Panc1 (cell line): ENCODE measurements around the gene TBPL2. TPM values are rescaled to one million over a fixed set of nuclear protein-coding genes. Genes with fewer than 3 reads are reported as not detected.

Experiments used
- ATAC-seq: fragments of 200-7000 bp; cut with Tn5 transposase; 2 replicates; pipeline ENCODE4 v1.9.1; 2020; ENCODE audit warnings: mild to moderate bottlenecking, moderate library complexity
- BruUV-seq: library from RNA; stranded (reverse); fragments of 400-500 nt; replicated peaks from 2 replicates; lab custom pipeline; 2021; lab: Mats Ljungman, UMichigan
- CTCF ChIA-PET: fragments of 300-600 bp; sonication (Branson Sonifier 250); formaldehyde crosslinking; loops from one replicate; lab custom pipeline; 2022; ENCODE audit warnings: antibody characterized with exemption; lab: Charles Lee
- POLR2A ChIA-PET: fragments of 300-600 bp; sonication (Branson Sonifier 250); formaldehyde crosslinking; loops from one replicate; lab custom pipeline; 2022; ENCODE audit warnings: antibody characterized with exemption; lab: Charles Lee
- DNase-seq: peaks from one replicate; pipeline ENCODE4 v3.0.0-alpha.2; 2010; ENCODE audit warnings: low read depth, low spot score
- H3K27ac ChIP-seq: 2 replicates; pipeline ENCODE4 v1.5.1; 2011; ENCODE audit warnings: mild to moderate bottlenecking, low read length, inconsistent platforms
- H3K27me3 ChIP-seq: fragments of 200-500 bp; sonication (Bioruptor generic); 2 replicates; pipeline ENCODE4 v1.6.0; 2014; ENCODE audit warnings: low read length, inconsistent platforms; ENCODE audit not compliant: control insufficient read depth, insufficient read depth
- H3K36me3 ChIP-seq: fragments of 200-500 bp; sonication (Bioruptor generic); 2 replicates; pipeline ENCODE4 v1.5.1; 2014; ENCODE audit warnings: inconsistent platforms, mild to moderate bottlenecking, low read length, moderate library complexity; ENCODE audit not compliant: control insufficient read depth, insufficient read depth
- H3K4me1 ChIP-seq: 2 replicates; pipeline ENCODE4 v1.5.1; 2011; ENCODE audit warnings: inconsistent platforms, mild to moderate bottlenecking, low read length, moderate library complexity; ENCODE audit not compliant: control insufficient read depth, insufficient read depth
- H3K4me3 ChIP-seq, 2 experiments: 2 replicates each; pipeline ENCODE4 v1.5.1; 2011 to 2012; ENCODE audit warnings: low read depth in 2 of 2, low read length in 2 of 2, mild to moderate bottlenecking in 2 of 2, inconsistent platforms in 1 of 2, moderate library complexity in 1 of 2
- H3K9me3 ChIP-seq: fragments of 200-500 bp; sonication (Bioruptor generic); 2 replicates; pipeline ENCODE4 v1.5.1; 2014; ENCODE audit warnings: low read depth, mild to moderate bottlenecking, inconsistent platforms, low read length, moderate library complexity; ENCODE audit not compliant: control insufficient read depth, insufficient read depth
- POLR2AphosphoS5 ChIP-seq: IDR thresholded peaks from 2 replicates; pipeline ENCODE4 v1.6.1; 2012; ENCODE audit warnings: mild to moderate bottlenecking, low read depth, low read length, moderate library complexity
- SIN3A ChIP-seq: IDR thresholded peaks from 2 replicates; pipeline ENCODE4 v1.6.1; 2012; ENCODE audit warnings: low read depth, mild to moderate bottlenecking, low read length, moderate library complexity, borderline replicate concordance; ENCODE audit not compliant: insufficient read depth
- TCF7L2 ChIP-seq: IDR thresholded peaks from 2 replicates; pipeline ENCODE4 v1.6.1; 2011; ENCODE audit warnings: mild to moderate bottlenecking, low read depth, low read length, inconsistent platforms
- in situ Hi-C: cut with HindIII; loops from 2 replicates; pipeline ENCODE4 v1.10.0; 2016; ENCODE audit warnings: low sequenced_read_pairs, low pct_unique_long_range_greater_than_20kb
- intact Hi-C: fragments of 100-400 bp; cut with micrococcal nuclease; formaldehyde crosslinking; loops from one replicate; pipeline ENCODE4 v1.10.0; 2022; ENCODE audit not compliant: unreplicated experiment
- total RNA-seq: library from RNA; stranded (reverse); gene quantifications from one replicate; pipeline ENCODE4 v1.2.1, GENCODE V29; 2021; ENCODE audit not compliant: unreplicated experiment
- TF ChIP-seq, protein P1 (sequence below), 2 experiments: IDR thresholded peaks; 2 replicates each; pipeline ENCODE4 v1.6.1; 2011 to 2012; ENCODE audit warnings: low read depth in 2 of 2, control low read depth in 1 of 2, low read length in 1 of 2, mild to moderate bottlenecking in 1 of 2, moderate library complexity in 1 of 2; ENCODE audit not compliant: insufficient read depth in 1 of 2
- TF ChIP-seq, protein P2 (sequence below): fragments of 450-650 bp; IDR thresholded peaks from 2 replicates; pipeline ENCODE4 v1.5.1; 2017; ENCODE audit warnings: mild to moderate bottlenecking

The TBPL2 gene
- total RNA-seq, 1 experiment from 2014 or later = not detected

DNA sequence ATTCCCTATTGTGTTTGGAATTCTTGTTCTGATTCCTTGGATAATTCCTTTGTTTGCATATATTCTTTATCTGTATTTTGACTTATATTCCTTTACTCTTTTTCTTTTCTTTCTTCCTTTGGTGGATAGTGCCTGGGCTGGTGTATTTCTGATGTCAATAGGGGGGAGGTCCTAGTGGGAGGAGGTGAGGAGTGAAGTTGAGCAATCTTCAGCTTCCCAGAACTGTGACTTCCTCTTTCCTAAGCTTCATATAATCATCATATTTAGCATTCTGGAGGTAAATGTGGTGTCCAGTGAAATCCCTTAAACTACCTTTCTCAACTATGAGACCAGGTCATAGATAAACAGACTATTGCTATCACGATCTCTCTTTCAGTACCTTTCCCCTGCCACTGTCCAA lies 29.6 kb upstream of the TBPL2 start:
- no peak for ATAC-seq
- peaks cover 2% of the 10 kb centered on the region; the same call in 1 of the 2 replicates for H3K9me3 ChIP-seq
- no peak overlapping the region for H3K4me3 ChIP-seq
- ChIA-PET POLR2A (no interaction called here), CTCF (no interaction called here)
- no peak for DNase-seq
- no TSS peak for BruUV-seq
- H3K27me3 ChIP-seq = no peaks in the 10 kb centered on the region
- in situ Hi-C loops (no loop called here), intact Hi-C loops (no loop called here)
- H3K4me1 ChIP-seq = no peaks in the 10 kb centered on the region
- TF ChIP-seq SIN3A = no peak
- TF ChIP-seq TCF7L2 = no peak
- TF ChIP-seq, protein P1, sequence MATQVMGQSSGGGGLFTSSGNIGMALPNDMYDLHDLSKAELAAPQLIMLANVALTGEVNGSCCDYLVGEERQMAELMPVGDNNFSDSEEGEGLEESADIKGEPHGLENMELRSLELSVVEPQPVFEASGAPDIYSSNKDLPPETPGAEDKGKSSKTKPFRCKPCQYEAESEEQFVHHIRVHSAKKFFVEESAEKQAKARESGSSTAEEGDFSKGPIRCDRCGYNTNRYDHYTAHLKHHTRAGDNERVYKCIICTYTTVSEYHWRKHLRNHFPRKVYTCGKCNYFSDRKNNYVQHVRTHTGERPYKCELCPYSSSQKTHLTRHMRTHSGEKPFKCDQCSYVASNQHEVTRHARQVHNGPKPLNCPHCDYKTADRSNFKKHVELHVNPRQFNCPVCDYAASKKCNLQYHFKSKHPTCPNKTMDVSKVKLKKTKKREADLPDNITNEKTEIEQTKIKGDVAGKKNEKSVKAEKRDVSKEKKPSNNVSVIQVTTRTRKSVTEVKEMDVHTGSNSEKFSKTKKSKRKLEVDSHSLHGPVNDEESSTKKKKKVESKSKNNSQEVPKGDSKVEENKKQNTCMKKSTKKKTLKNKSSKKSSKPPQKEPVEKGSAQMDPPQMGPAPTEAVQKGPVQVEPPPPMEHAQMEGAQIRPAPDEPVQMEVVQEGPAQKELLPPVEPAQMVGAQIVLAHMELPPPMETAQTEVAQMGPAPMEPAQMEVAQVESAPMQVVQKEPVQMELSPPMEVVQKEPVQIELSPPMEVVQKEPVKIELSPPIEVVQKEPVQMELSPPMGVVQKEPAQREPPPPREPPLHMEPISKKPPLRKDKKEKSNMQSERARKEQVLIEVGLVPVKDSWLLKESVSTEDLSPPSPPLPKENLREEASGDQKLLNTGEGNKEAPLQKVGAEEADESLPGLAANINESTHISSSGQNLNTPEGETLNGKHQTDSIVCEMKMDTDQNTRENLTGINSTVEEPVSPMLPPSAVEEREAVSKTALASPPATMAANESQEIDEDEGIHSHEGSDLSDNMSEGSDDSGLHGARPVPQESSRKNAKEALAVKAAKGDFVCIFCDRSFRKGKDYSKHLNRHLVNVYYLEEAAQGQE (IDR thresholded peaks at IDR 0.05; ENCODE audit: insufficient read depth in 1 of 2, low read depth in 2 of 2, low read length in 1 of 2) = no peak
- TF ChIP-seq, protein P2, sequence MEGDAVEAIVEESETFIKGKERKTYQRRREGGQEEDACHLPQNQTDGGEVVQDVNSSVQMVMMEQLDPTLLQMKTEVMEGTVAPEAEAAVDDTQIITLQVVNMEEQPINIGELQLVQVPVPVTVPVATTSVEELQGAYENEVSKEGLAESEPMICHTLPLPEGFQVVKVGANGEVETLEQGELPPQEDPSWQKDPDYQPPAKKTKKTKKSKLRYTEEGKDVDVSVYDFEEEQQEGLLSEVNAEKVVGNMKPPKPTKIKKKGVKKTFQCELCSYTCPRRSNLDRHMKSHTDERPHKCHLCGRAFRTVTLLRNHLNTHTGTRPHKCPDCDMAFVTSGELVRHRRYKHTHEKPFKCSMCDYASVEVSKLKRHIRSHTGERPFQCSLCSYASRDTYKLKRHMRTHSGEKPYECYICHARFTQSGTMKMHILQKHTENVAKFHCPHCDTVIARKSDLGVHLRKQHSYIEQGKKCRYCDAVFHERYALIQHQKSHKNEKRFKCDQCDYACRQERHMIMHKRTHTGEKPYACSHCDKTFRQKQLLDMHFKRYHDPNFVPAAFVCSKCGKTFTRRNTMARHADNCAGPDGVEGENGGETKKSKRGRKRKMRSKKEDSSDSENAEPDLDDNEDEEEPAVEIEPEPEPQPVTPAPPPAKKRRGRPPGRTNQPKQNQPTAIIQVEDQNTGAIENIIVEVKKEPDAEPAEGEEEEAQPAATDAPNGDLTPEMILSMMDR = no peak
- TF ChIP-seq POLR2AphosphoS5 = no peak
- H3K27ac ChIP-seq = peak overlapping the region; percentile 6; the same call in 1 of the 2 replicates
- no peaks in the 10 kb centered on the region for H3K36me3 ChIP-seq

DNA sequence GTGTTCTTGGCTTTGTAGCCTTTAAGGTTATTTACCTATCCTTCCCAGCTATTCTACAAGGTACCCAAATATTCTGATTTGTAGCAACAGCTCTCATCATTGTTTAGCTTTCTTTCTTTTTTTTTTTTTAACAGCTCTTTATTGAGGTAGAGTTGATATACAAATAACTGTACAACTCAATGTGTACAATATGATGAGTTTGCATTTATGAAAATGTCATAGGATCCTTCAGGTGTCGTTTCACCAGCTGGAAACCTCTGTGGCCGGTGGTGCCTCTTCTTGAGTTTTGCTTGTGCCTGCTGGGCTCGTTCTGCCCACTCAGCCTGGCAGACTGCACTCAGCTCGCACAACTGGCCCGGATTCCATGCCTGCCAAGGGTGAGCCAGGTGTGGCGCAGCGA lies 26.9 kb upstream of the TBPL2 start:
- TF ChIP-seq TCF7L2 = no peak
- no peak for TF ChIP-seq POLR2AphosphoS5
- TF ChIP-seq SIN3A = no peak
- TF ChIP-seq, protein P2 = no peak
- TF ChIP-seq, protein P1 (IDR thresholded peaks at IDR 0.05; ENCODE audit: insufficient read depth in 1 of 2, low read depth in 2 of 2, low read length in 1 of 2) = no peak
- Histone ChIP-seq H3K27ac (no peak overlapping the region), H3K4me1 (peaks cover 4% of the 10 kb centered on the region), H3K4me3 (no peak overlapping the region), H3K27me3 (no peaks in the 10 kb centered on the region), H3K36me3 (no peaks in the 10 kb centered on the region), H3K9me3 (peaks cover 2% of the 10 kb centered on the region; the same call in 1 of the 2 replicates)
- intact Hi-C loops = no loop called here
- in situ Hi-C loops = no loop called here
- DNase-seq (no peak), ATAC-seq (no peak)
- POLR2A ChIA-PET = interaction anchor here (0.6 kb wide), 1 partner anchor 1112 kb away, joined by 5 read pairs; the partner anchor contains the start of gene TMEM260
- no TSS peak for BruUV-seq
- CTCF ChIA-PET = interaction anchor here (0.6 kb wide), 1 partner anchor 22 kb away, joined by 3 read pairs; no protein-coding TSS in a partner anchor
